ENCODE data around the gene DPH1. TPM values are rescaled to one million over a fixed set of nuclear protein-coding genes. Genes with fewer than 3 reads are reported as not detected.

The DPH1 gene
- total and polyA plus RNA-seq, 8 donors = 11.6 to 188 (median 31.5) TPM

- 57 to 82% (median 70%) methylated on average over 9 to 13 of the region's 13 CpGs for WGBS, 5 donors
- Histone ChIP-seq H3K27ac (peak overlapping the region; percentile 22 to 94 (median 62)), H3K9me3 (no peaks in the 10 kb centered on the region), H3K4me1 (peaks cover 0 to 47% (median 27%) of the 10 kb centered on the region in 4 donors), H3K27me3 (no peaks in the 10 kb centered on the region), H3K36me3 (peaks cover 6 to 81% (median 67%) of the 10 kb centered on the region in 4 donors), H3K4me3 (no peak overlapping the region)
- TF ChIP-seq POLR2AphosphoS5 (IDR thresholded peaks at IDR 0.05) (no peak), EP300 (IDR thresholded peaks at IDR 0.05) (no peak), POLR2A (IDR thresholded peaks at IDR 0.05) (no peak), CTCF (IDR thresholded peaks at IDR 0.05) (no peak)
- intact Hi-C loops (cut with DNase I; ENCODE audit: low total_unique reads) = no loop called here
- peak in 1 of 2 donors; percentile 85 for DNase-seq
Observed at GRCh38 chr17:2075336-2076086, 45.6 kb downstream of the DPH1 start.

GRCh38 chr17:2076087-2076984 is 46.4 kb downstream of the DPH1 start:
- intact Hi-C loops (cut with DNase I; ENCODE audit: low total_unique reads) = no loop called here
- Histone ChIP-seq H3K27ac (peak overlapping the region; percentile 22 to 94 (median 62)), H3K27me3 (no peaks in the 10 kb centered on the region), H3K4me1 (peaks cover 0 to 39% (median 18%) of the 10 kb centered on the region in 4 donors), H3K4me3 (no peak overlapping the region), H3K9me3 (no peaks in the 10 kb centered on the region), H3K36me3 (peaks cover 14 to 81% (median 70%) of the 10 kb centered on the region in 4 donors)
- TF ChIP-seq POLR2AphosphoS5 (IDR thresholded peaks at IDR 0.05) (no peak), CTCF (IDR thresholded peaks at IDR 0.05) (no peak), EP300 (IDR thresholded peaks at IDR 0.05) (no peak), POLR2A (IDR thresholded peaks at IDR 0.05) (no peak)
- WGBS, 5 donors = 63 to 76% (median 70%) methylated on average over 17 of the region's 17 CpGs
- DNase-seq = peak in 1 of 2 donors; percentile 54

GRCh38 chr17:2077040-2077439 is 47.1 kb downstream of the DPH1 start:
- Histone ChIP-seq H3K27ac (peak overlapping the region in 4 of 5 donors; percentile 61 to 94 (median 70)), H3K9me3 (no peaks in the 10 kb centered on the region), H3K36me3 (peaks cover 18 to 81% (median 71%) of the 10 kb centered on the region in 4 donors), H3K4me1 (peaks cover 0 to 33% (median 14%) of the 10 kb centered on the region in 4 donors), H3K27me3 (no peaks in the 10 kb centered on the region), H3K4me3 (no peak overlapping the region)
- 81 to 90% (median 84%) methylated on average over 8 of the region's 8 CpGs for WGBS, 5 donors
- no peak for DNase-seq
- intact Hi-C loops (cut with DNase I; ENCODE audit: low total_unique reads) = no loop called here
- no peak for TF ChIP-seq EP300 (IDR thresholded peaks at IDR 0.05)
- no peak for TF ChIP-seq CTCF (IDR thresholded peaks at IDR 0.05)
- TF ChIP-seq POLR2AphosphoS5 (IDR thresholded peaks at IDR 0.05) = no peak
- TF ChIP-seq POLR2A (IDR thresholded peaks at IDR 0.05) = no peak

- no peaks in the 10 kb centered on the region for H3K27me3 ChIP-seq
- 76 to 90% (median 82%) methylated on average over 9 of the region's 9 CpGs for WGBS, 5 donors
- H3K4me3 ChIP-seq = no peak overlapping the region
- H3K9me3 ChIP-seq = no peaks in the 10 kb centered on the region
- peak overlapping the region in 4 of 5 donors; percentile 30 to 92 (median 84) for H3K27ac ChIP-seq
- peaks cover 18 to 76% (median 62%) of the 10 kb centered on the region in 4 donors for H3K36me3 ChIP-seq
- intact Hi-C loops (cut with DNase I; ENCODE audit: low total_unique reads) = no loop called here
- DNase-seq = no peak
- no peak for TF ChIP-seq POLR2A (IDR thresholded peaks at IDR 0.05)
- TF ChIP-seq CTCF (IDR thresholded peaks at IDR 0.05) = no peak
- TF ChIP-seq POLR2AphosphoS5 (IDR thresholded peaks at IDR 0.05) = no peak
- no peak for TF ChIP-seq EP300 (IDR thresholded peaks at IDR 0.05)
- H3K4me1 ChIP-seq = peaks cover 30 to 45% (median 41%) of the 10 kb centered on the region in 4 donors
Observed at GRCh38 chr17:2081564-2081963, 51.6 kb downstream of the DPH1 start.
